Measurements from ENCODE around the gene PRSS57.

DNA sequence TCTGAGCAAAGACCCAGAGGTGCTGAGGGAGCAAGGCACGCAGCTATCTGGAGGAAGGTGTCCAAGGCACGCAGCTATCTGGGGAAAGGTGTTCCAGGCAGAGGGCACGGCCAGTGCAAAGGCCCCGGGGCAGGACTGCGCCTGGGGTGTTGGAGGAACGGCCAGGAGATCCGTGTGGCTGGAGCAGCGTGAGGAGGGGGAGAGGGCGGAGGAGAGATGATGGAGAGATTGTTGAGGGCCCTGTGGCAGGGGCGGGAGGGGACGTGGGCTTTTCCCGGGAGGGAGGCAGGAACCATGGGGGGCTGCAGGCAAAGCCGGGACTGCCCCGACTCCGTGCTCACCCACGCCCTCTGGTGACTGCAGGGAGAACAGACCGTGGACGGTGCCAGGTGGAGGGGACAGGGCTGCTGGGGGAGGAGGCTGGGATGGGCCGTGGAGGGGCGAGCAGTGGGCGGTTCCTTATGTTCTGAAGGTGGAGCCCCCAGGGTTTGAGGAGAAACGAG lies 42.4 kb upstream of the PRSS57 start:
- no peak for TF ChIP-seq RFX5 (IDR thresholded peaks at IDR 0.05; ENCODE audit: low read depth, low read length)
- TF ChIP-seq, protein P1, sequence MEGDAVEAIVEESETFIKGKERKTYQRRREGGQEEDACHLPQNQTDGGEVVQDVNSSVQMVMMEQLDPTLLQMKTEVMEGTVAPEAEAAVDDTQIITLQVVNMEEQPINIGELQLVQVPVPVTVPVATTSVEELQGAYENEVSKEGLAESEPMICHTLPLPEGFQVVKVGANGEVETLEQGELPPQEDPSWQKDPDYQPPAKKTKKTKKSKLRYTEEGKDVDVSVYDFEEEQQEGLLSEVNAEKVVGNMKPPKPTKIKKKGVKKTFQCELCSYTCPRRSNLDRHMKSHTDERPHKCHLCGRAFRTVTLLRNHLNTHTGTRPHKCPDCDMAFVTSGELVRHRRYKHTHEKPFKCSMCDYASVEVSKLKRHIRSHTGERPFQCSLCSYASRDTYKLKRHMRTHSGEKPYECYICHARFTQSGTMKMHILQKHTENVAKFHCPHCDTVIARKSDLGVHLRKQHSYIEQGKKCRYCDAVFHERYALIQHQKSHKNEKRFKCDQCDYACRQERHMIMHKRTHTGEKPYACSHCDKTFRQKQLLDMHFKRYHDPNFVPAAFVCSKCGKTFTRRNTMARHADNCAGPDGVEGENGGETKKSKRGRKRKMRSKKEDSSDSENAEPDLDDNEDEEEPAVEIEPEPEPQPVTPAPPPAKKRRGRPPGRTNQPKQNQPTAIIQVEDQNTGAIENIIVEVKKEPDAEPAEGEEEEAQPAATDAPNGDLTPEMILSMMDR (conservative IDR thresholded peaks at IDR 0.05; ENCODE audit: low read depth, low read length), result peak; percentile 60
- peak; percentile 53 for TF ChIP-seq SMC3 (IDR thresholded peaks at IDR 0.05; ENCODE audit: low read depth, low read length)
- no peak for TF ChIP-seq POLR2A (IDR thresholded peaks at IDR 0.05; ENCODE audit: low read depth, low read length)

Measured in IMR-90 (cell line).